Upper lobe of left lung (tissue), 6 donors: ENCODE data around the gene CHST8. TPM values are rescaled to one million over a fixed set of nuclear protein-coding genes. Genes with fewer than 3 reads are reported as not detected.

Source experiments
- ATAC-seq, 2 donors: fragments of 200-7000 bp; cut with Tn5 transposase; one replicate each; pipeline ENCODE4 v1.9.1; 2022; ENCODE audit warnings: mild to moderate bottlenecking in 2 of 2, moderate library complexity in 2 of 2; ENCODE audit not compliant: low FRiP score in 2 of 2
- DNase-seq, 2 donors: peaks; one replicate each; pipeline ENCODE4 v3.0.0-alpha.2; 2019 to 2020
- H3K27ac ChIP-seq, 4 donors: fragments of 200-600 bp; sonication (generic); one replicate each; pipeline ENCODE4 v1.5.1; 2016 to 2019
- H3K27me3 ChIP-seq, 4 donors: fragments of 200-600 bp; sonication (generic); one replicate each; pipeline ENCODE4 v1.5.1; 2017 to 2019
- H3K36me3 ChIP-seq, 4 donors: fragments of 200-600 bp; sonication (generic); one replicate each; pipeline ENCODE4 v1.5.1; 2016 to 2019
- H3K4me1 ChIP-seq, 4 donors: fragments of 200-600 bp; sonication (generic); one replicate each; pipeline ENCODE4 v1.5.1; 2018 to 2019
- H3K4me3 ChIP-seq, 4 donors: fragments of 200-600 bp; sonication (generic); one replicate each; pipeline ENCODE4 v1.5.1; 2017 to 2019; ENCODE audit warnings: mild to moderate bottlenecking in 2 of 4, moderate library complexity in 1 of 4
- H3K9me3 ChIP-seq, 4 donors: fragments of 200-600 bp; sonication (generic); one replicate each; pipeline ENCODE4 v1.5.1; 2018 to 2019
- CTCF ChIP-seq, 6 experiments: fragments of 450-650 bp in 4 of 6; fragments of 200-600 bp in 2 of 6; sonication (generic) in 2 of 6; IDR thresholded peaks; one replicate each; pipeline ENCODE4 v1.5.1; 2016 to 2019; ENCODE audit warnings: antibody characterized with exemption in 6 of 6
- EP300 ChIP-seq, 4 donors: sonication (generic); formaldehyde crosslinking; IDR thresholded peaks; one replicate each; pipeline ENCODE4 v1.5.1; 2017; ENCODE audit warnings: antibody characterized with exemption in 4 of 4, control low read depth in 2 of 4
- POLR2A ChIP-seq, 4 donors: fragments of 450-650 bp; IDR thresholded peaks; one replicate each; pipeline ENCODE4 v1.5.1; 2016 to 2017; ENCODE audit warnings: antibody characterized with exemption in 4 of 4, mild to moderate bottlenecking in 2 of 4
- POLR2AphosphoS5 ChIP-seq, 2 donors: sonication (generic); formaldehyde crosslinking; IDR thresholded peaks; one replicate each; pipeline ENCODE4 v1.5.1; 2017; ENCODE audit warnings: antibody characterized with exemption in 2 of 2
- WGBS, 2 donors: methylation state at CpG; one replicate each; pipeline ENCODE4 v1.1.5; 2017 to 2018; 5-methylcytosine and 5-hydroxymethylcytosine counted together
- total RNA-seq, 6 donors: library from RNA; depleted of rRNA in 4 of 6; stranded (reverse); fragments of >200 nt in 4 of 6; gene quantifications; one replicate each; pipeline versions ENCODE4 v1.1.0 to v1.2.1, GENCODE V29; 2016 to 2021
- donor health status: DM: no; HTN: no; CAD: no; lungs with moderate emphysema.
- donor health status: DM: no; HTN: yes; CAD: no; lungs with severe emphysema.

CHST8 gene
- total RNA-seq, 6 donors from 2014 or later = 0.46 to 3.1 (median 0.72) TPM; not detected in 2

GRCh38 chr19:33701565-33701964, 79.8 kb downstream of the CHST8 start:
- no peak for TF ChIP-seq POLR2AphosphoS5 (IDR thresholded peaks at IDR 0.05)
- H3K27ac ChIP-seq = no peak overlapping the region
- H3K4me1 ChIP-seq = no peaks in the 10 kb centered on the region
- no peaks in the 10 kb centered on the region for H3K27me3 ChIP-seq
- no peak overlapping the region for H3K4me3 ChIP-seq
- no peaks in the 10 kb centered on the region for H3K9me3 ChIP-seq
- no peaks in the 10 kb centered on the region for H3K36me3 ChIP-seq
- DNase-seq = no peak
- 64 to 67% methylated on average over 8 of the region's 8 CpGs for WGBS, 2 donors
- no peak for ATAC-seq

- TF ChIP-seq POLR2AphosphoS5 (IDR thresholded peaks at IDR 0.05) (no peak), EP300 (IDR thresholded peaks at IDR 0.05) (no peak)
- no peaks in the 10 kb centered on the region for H3K9me3 ChIP-seq
- no peak overlapping the region for H3K27ac ChIP-seq
- ATAC-seq (no peak), DNase-seq (peak; percentile 15 to 56)
- H3K4me1 ChIP-seq = no peaks in the 10 kb centered on the region
- no peaks in the 10 kb centered on the region for H3K27me3 ChIP-seq
- WGBS, 2 donors = 71 to 81% methylated on average over 5 to 19 of the region's 21 CpGs
- H3K4me3 ChIP-seq = no peak overlapping the region
- H3K36me3 ChIP-seq = no peaks in the 10 kb centered on the region
Observed at GRCh38 chr19:33702606-33703437, 81.1 kb downstream of the CHST8 start.

GRCh38 chr19:33703438-33703750, 81.6 kb downstream of the CHST8 start:
- Histone ChIP-seq H3K36me3 (no peaks in the 10 kb centered on the region), H3K4me1 (no peaks in the 10 kb centered on the region), H3K9me3 (no peaks in the 10 kb centered on the region), H3K4me3 (no peak overlapping the region), H3K27me3 (no peaks in the 10 kb centered on the region), H3K27ac (no peak overlapping the region)
- TF ChIP-seq POLR2AphosphoS5 (IDR thresholded peaks at IDR 0.05) (no peak), CTCF (IDR thresholded peaks at IDR 0.05) (no peak), POLR2A (IDR thresholded peaks at IDR 0.05) (no peak)
- no peak for ATAC-seq
- peak; percentile 15 to 65 for DNase-seq
- 73 to 81% methylated on average over 10 to 11 of the region's 11 CpGs for WGBS, 2 donors

GRCh38 chr19:33703821-33704220, 82.1 kb downstream of the CHST8 start:
- H3K4me3 ChIP-seq = no peak overlapping the region
- H3K27me3 ChIP-seq = no peaks in the 10 kb centered on the region
- H3K27ac ChIP-seq = no peak overlapping the region
- TF ChIP-seq POLR2AphosphoS5 (IDR thresholded peaks at IDR 0.05) = no peak
- ATAC-seq (no peak), DNase-seq (peak in 1 of 2 donors; percentile 11)
- no peaks in the 10 kb centered on the region for H3K36me3 ChIP-seq
- H3K4me1 ChIP-seq = no peaks in the 10 kb centered on the region
- H3K9me3 ChIP-seq = no peaks in the 10 kb centered on the region
- WGBS, 2 donors = 87 to 90% methylated on average over 8 of the region's 8 CpGs

GRCh38 chr19:33704271-33704670, 82.5 kb downstream of the CHST8 start:
- Histone ChIP-seq H3K27me3 (no peaks in the 10 kb centered on the region), H3K27ac (no peak overlapping the region), H3K9me3 (no peaks in the 10 kb centered on the region), H3K36me3 (no peaks in the 10 kb centered on the region), H3K4me1 (no peaks in the 10 kb centered on the region), H3K4me3 (no peak overlapping the region)
- ATAC-seq (no peak), DNase-seq (peak in 1 of 2 donors; percentile 29)
- TF ChIP-seq CTCF (IDR thresholded peaks at IDR 0.05) = no peak
- no peak for TF ChIP-seq POLR2A (IDR thresholded peaks at IDR 0.05)
- no peak for TF ChIP-seq EP300 (IDR thresholded peaks at IDR 0.05)
- TF ChIP-seq POLR2AphosphoS5 (IDR thresholded peaks at IDR 0.05) = no peak
- 76 to 100% methylated on average over 2 of the region's 2 CpGs for WGBS, 2 donors

GRCh38 chr19:33705090-33705847, 83.5 kb downstream of the CHST8 start:
- Histone ChIP-seq H3K4me3 (no peak overlapping the region), H3K27ac (no peak overlapping the region), H3K9me3 (no peaks in the 10 kb centered on the region), H3K4me1 (no peaks in the 10 kb centered on the region), H3K27me3 (no peaks in the 10 kb centered on the region), H3K36me3 (no peaks in the 10 kb centered on the region)
- ATAC-seq (no peak), DNase-seq (peak; percentile 15 to 25)
- 79 to 82% methylated on average over 7 to 11 of the region's 11 CpGs for WGBS, 2 donors
- TF ChIP-seq POLR2AphosphoS5 (IDR thresholded peaks at IDR 0.05) (no peak), CTCF (IDR thresholded peaks at IDR 0.05) (no peak), POLR2A (IDR thresholded peaks at IDR 0.05) (no peak), EP300 (IDR thresholded peaks at IDR 0.05) (no peak)
